A673 (cell line): ENCODE measurements around the gene RNGTT.

ENCODE experiments used
- CTCF ChIP-seq: fragments of 300-800, 200-600 bp; sonication (generic); conservative IDR thresholded peaks from 2 replicates; pipeline ENCODE4 v1.5.1; 2017; ENCODE audit warnings: low read depth, mild to moderate bottlenecking, antibody characterized with exemption, low read length, moderate library complexity, mixed read lengths
- EZH2 ChIP-seq: fragments of 200-600 bp; sonication (generic); IDR thresholded peaks from 2 replicates; pipeline ENCODE4 v1.6.1; 2017; ENCODE audit warnings: borderline replicate concordance, low read depth, mild to moderate bottlenecking, mixed read lengths, antibody characterized with exemption, low read length; ENCODE audit not compliant: poor library complexity, severe bottlenecking

GRCh38 chr6:88808381-88808780 lies 155.0 kb downstream of the RNGTT start:
- TF ChIP-seq EZH2 = no peak
- TF ChIP-seq CTCF = no peak
